GM23248 (cell line): ENCODE measurements around the gene ANXA11.

Source experiments
- EZH2 ChIP-seq: fragments of 200-600 bp; sonication (generic); IDR thresholded peaks from 2 replicates; pipeline ENCODE4 v1.6.1; 2018; ENCODE audit warnings: antibody characterized with exemption, mild to moderate bottlenecking; ENCODE audit not compliant: insufficient read depth, poor library complexity, severe bottlenecking
- EZH2phosphoT487 ChIP-seq: fragments of 200-600 bp; sonication (generic); IDR thresholded peaks from 2 replicates; pipeline ENCODE4 v1.6.1; 2018; ENCODE audit warnings: antibody characterized with exemption, moderate library complexity, mild to moderate bottlenecking, low read depth; ENCODE audit not compliant: insufficient read depth

GRCh38 chr10:80195046-80195574 lies 10.2 kb downstream of the ANXA11 start:
- no peak for TF ChIP-seq EZH2
- TF ChIP-seq EZH2phosphoT487, result no peak
